ENCODE data around the gene SPAG4.

SPAG4 gene

DNA sequence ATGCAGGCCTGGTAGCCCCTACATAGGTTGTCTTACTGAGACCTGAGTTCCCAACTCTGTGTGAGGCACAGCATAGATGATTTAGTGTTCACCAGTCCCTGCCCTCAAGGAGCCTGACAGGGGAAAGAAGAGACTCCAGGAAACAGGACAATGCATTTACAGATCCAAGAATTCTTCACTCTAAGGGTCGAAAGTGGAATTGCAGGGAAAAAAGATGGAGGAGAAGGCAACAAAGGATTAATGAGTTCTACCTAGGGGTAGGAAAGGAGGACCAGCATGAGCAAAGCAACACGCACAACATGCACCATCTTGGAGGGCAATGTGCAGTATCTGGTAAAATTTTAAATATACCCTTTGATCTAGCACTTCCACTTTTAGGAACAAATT lies 5.9 kb downstream of the SPAG4 start:
- no peak for DNase-seq (ENCODE audit: low spot score)

DNA sequence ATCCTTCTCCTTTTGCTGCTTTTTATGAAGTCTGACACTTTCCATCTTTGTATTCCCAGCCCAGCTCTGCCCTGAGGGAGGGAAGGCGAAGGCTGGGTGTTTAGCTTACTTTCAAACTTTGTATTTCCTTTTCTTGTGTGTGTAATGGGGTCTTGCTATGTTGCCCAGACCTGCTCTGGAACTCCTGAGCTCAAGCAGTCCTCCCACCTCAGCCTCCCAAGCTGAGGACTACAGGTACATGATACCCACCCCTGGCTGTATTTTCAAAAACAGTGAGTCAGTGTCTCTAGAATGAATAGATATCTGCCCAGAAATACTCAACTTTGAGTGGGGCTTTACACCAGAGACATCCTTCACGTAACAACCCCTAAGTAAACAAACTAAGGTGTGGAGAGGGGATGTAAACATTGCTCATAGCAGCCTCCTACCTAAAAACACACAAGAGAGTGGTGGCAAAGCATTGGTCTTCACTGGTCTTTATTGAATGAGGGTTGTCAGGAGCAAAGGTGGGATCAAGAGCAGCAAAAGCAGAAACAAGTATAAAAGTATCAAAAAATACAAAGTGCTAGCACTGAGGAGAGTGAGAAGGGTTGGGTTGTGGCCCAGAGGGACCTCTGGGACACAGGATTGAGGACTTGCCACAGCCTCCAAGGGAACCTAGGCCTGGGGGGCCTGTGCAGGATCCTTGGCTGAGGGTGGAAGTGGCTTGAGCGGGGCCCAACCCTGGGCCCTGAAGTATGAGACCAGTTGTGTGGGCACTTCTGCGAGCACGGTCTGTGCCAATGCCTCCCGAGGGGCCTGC lies 10.2 kb downstream of the SPAG4 start:
- DNase-seq (ENCODE audit: low spot score): no peak

DNA sequence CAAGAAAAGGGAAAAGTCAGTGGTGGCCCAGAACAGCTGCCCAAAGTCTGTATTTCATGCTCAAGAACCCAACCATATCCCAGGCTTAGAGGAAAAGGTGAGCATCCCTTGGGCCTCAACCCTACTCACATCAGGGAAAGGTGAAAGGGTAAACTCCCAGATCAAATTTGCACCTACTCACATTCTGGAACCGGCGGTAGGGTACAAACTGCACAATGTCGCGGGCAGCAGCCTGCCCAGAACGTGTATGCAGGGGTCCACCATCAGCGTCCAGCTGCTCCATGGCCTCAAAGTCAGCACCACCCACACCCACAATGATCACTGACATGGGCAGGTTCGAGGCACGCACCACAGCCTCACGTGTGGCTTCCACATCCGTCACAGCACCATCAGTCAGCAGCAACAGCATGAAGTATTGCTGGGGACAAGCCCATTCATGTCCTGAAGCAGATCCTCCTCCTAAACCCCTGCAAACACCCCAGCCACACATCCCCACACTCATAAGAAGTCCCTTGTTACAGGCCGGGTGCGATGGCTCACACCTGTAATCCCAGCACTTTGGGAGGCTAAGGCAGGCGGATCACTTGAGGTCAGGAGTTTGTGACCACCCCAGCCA lies 10.9 kb downstream of the SPAG4 start:
- DNase-seq (ENCODE audit: low spot score): no peak

DNA sequence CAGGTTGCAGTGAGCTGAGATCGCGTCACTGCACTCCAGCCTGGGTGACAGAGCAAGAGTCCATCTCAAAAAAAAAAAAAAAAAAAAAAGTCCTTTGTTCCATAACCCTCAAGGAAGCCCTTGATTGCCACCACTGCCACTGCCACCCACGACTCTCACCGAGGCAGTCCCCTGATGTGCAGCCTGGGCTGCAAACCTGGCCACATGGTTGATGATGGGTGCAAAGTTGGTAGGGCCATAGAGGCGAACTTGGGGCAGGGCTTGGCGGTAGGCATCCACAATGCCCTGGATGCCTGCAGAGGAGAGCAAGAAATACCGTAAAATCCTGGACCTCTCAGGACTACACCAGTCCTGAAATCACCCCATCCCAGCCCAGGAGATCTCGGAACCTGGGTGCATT lies 11.5 kb downstream of the SPAG4 start:
- no peak for DNase-seq (ENCODE audit: low spot score)

DNA sequence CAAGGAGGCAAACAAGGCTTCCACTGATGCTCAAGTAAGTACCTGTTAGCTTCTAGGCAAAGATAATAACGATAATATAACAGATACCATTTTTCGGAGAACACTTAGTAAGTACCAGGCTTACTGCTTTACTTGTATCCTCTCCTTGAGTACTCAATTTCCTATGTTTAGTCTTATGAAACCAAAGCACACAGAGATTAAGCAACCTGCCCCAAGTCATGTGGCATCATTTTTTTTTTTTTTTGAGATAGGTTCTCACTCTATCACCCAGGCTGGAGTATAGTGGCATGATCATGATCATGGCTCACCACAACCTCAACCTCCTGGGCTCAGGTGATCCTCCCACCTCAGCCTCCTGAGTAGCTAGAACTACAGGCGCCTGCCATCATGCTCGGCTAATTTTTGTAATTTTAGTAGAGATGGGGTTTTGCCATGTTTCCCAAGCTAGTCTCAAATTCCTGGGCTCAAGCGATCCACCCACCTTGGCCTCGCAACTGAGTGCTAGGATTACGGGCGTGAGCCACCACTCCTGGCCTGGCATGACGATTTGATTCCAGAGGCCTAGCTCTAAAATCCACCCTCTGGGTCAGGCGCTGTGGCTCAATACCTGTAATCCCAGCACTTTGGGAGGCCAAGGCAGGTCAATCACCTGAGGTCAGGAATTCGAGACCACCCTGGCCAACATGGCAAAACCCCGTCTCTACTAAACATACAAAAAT lies 14.0 kb downstream of the SPAG4 start:
- no peak for DNase-seq (ENCODE audit: low spot score)

DNA sequence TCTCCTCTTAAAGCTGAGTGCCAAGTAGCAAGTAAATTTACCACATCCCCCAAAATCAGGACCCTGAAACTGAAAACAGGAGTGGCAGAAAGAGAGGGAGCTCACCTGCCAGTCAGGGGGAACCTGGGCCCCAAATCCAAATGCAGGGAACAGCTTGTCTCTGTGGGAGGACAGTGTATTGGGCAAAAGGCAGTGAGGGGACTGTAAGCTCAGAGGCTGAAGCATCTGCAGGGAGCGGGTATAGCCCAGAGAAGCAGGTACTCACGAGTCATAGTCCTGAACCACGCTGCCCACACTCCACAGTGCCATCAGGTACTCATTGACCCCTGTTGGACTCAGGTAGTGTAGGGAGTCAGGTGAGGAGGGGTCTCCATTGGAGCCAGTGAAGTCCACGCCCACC lies 15.0 kb downstream of the SPAG4 start:
- no peak for DNase-seq (ENCODE audit: low spot score)

DNA sequence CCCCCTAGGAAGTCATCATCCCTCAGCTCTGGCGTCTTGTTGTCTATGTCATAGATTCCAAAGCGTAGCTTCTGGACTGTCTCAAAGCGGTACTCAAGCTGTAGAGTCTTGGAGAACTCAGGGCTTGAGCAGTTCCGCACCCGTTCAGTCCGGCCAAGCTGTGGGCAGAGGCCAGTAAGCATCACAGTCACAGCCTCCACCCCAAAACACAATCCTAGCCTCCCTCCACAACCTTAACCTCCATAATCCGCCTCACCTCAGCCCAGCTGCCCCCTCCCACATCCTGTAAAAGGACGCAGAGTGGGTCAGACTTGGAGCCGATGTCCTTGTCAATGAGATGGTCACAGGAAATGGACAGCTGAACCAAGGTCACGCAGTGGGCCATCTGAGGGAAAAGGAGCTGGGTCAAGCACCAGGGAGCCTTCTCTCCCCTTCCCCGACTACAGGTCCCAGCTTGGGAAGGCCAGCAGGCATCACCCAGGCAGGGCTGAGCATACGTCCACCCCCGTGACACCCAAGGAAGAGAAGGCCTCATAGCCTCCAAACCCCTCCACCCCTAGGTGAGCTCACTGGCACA lies 17.0 kb downstream of the SPAG4 start:
- no peak for DNase-seq (ENCODE audit: low spot score)

DNA sequence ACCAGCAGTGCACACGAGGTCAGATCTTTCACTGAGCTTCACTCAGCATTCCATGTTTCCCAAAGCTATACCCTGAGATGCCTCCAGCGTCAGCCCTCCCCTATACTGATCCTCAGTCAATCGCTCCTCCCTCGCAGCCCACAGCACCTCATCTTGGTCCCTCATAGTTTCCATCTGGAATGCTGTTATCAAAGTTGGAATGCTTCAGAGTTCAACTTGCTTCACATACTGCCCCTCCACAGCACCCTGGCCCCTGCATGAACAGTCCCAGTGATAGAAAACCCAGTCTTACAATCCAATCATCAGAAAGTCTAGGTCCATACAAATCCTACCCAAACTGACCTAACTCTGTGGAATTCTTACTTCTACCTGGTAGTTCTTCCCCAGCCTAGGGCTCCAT lies 20.0 kb downstream of the SPAG4 start:
- DNase-seq (ENCODE audit: low spot score): no peak

DNA sequence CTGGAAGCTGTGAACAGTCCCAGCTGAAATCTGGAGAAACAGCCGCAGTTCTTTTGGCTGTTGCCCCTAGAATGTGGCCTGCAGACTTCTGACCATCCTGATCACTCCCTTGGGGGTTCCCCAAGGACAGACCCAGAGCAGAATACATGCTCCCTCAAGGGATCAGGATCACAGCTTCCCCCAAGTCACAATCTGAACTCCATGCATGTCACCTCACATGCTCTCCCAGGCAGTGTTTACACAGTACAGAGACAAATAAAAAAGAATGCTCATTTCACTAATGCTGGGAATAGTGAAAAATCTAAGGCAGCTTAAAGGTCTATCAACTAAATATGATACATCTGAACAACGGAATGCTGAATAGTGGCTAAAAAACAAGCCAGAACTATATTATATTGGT lies 20.5 kb downstream of the SPAG4 start:
- no peak for DNase-seq (ENCODE audit: low spot score)

DNA sequence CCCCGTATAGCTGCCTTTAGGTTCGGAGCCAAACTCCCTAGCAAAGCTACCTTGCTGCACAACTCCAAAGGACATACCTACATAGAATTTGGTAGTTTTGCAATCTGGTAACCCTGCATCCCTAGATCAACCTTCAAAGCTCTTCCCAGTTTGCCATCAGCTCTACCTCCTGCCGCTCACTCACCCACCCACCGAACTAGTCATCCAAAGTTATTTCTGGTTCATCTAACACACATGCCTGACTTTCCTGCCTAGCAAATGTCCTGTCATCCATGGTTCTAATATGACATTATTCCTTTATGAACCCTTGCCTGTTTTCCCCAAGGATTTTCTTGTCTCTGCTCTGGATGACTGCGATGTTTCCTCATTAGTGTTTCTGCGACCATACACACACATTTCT lies 21.6 kb downstream of the SPAG4 start:
- DNase-seq (ENCODE audit: low spot score): no peak

DNA sequence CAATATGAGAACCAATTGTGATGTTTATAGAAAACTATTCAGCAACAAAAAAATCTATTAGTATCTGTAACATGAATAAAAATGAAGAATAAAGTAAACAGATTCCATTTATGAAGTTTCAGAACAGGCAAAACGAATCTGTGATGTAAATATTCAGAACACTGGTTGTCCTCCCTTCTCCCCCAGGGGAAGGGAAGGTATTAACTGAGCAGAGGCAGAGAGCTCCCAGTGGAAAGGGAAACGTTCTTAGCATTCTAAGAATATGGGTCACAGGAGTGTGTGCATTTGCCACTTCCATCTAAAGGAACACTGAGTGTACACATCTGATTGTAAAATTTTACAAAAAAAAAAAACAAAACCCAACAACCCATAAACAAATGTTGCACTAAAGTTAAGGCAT lies 23.1 kb downstream of the SPAG4 start:
- no peak for DNase-seq (ENCODE audit: low spot score)

DNA sequence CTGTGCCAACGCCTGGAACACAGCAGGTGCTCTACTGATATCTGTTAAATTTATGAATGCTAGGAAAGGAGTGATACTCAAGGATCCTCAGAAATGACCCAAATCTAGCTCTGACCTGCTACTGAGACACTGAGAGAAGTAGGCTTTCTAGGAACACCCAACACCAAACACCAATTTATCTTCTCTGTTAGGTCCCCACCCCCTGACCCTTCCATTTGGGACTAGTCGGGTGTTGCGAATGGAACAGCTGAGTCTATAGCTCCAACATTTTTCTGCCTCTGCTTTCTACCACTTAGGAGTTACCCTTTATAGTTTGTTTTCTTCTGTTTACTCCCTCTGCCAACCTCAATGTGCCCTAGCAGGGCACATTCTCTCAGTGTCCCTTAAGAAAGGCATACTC lies 25.1 kb downstream of the SPAG4 start:
- DNase-seq (ENCODE audit: low spot score): no peak

DNA sequence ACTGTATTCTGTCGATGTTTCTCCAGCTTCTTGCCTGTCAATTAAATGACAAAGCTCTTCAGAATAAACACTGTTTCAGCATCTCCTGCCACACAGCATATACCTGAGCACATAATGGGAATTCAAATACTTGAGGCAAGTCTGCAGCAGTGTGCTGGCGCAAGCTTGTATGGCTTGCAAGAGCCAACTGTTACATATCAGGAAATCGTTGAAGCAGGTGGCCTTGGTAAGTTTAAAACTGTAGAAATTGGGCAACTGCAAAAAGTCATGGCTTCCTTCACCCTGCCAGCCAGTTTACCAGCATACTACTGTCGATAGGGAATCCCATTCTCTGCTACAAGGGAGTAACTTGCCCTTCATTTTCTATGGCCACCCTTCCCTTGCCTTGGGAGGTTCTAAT lies 26.1 kb downstream of the SPAG4 start:
- no peak for DNase-seq (ENCODE audit: low spot score)

DNA sequence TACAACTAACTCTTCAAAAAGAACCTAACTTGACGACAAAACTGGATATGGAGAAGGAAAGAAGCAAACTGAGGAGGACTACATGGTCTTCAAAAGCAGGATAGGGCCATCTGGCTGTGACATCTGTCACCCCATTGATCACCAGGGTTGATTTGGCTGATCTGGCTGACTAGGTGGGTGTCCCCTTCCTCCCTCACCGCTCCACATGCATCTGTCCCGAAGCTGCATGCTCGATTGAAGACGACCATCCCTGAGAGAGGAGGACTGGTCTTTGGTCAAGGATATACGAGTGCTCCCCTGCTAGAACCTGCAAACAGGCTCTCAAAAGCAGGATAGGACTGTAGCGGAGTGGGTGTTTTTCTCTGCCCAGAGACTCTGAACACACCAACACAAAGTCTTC lies 27.4 kb downstream of the SPAG4 start:
- no peak for DNase-seq (ENCODE audit: low spot score)

DNA sequence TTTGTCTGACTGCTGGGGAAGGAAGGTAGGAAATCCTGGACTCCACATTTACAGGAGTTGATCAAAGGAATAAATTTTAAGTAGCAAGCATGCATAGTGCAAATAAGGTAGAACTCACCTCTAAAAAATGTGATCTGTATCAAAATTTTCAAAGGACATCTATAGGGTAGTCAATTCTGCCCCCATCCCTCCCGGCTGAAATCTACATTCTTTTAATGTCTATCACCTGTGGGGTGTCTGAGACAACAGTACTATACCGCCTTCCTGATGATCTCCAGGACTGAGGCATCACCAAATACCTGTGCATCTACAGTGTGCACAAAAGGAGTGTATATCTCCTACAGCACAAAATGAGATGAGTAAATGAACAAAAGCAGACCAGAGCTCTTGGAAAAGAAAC lies 29.2 kb downstream of the SPAG4 start:
- DNase-seq (ENCODE audit: low spot score): no peak

DNA sequence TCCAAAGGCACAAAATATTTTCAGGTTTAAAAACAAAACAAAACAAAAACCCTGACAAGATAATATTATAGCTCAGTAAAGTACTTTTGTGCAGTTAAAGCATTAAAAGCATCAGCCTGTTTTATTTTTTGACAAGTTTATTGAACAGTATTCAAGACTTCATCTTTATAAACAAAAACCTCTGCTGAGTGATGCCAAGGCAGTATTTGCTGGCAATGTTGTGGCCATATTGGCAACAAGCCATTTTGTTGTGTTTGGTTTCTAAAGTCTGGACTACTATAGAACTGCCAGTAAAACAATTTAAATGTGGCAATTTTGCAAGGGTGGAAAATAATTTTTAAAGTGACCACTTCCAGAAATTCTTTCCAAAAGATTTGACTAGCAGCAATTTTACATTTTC lies 33.2 kb downstream of the SPAG4 start:
- no peak for DNase-seq (ENCODE audit: low spot score)

DNA sequence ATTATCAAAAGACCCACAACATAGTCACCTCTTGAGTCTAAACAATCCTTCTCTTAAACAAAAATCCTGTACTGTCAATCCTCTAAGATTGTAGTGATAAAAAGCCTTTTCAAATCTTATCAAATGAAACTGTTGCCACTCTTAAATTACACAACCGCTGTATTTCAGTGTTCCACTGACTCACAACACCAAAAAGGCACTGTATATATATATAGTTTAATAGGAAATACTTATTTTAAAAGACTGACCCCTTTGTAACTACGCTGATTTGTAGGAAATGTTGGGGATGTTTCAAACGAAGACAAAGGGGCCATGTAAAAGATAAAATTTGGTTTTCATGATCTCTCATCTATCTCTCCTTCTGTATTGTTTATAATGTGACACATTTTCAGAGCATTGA lies 35.0 kb downstream of the SPAG4 start:
- DNase-seq (ENCODE audit: low spot score): no peak

DNA sequence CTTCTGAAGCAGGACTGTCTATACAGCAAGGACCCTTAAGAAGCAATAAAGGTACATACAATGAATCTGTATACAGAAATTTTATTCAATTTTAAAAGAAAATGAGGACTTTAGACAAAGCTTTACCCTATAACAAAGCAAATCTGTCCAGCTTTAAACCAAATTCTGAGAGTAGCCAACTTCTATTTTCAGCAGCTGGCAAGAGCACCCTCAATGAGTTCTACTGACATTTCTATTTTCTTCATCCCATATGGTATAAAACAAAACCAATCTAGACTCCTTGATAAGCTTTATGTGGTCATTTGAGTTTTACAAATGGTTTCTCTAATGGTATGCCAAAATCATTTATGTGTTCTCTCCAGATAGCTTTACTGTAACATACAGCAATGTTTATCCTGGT lies 36.3 kb downstream of the SPAG4 start:
- no peak for DNase-seq (ENCODE audit: low spot score)

DNA sequence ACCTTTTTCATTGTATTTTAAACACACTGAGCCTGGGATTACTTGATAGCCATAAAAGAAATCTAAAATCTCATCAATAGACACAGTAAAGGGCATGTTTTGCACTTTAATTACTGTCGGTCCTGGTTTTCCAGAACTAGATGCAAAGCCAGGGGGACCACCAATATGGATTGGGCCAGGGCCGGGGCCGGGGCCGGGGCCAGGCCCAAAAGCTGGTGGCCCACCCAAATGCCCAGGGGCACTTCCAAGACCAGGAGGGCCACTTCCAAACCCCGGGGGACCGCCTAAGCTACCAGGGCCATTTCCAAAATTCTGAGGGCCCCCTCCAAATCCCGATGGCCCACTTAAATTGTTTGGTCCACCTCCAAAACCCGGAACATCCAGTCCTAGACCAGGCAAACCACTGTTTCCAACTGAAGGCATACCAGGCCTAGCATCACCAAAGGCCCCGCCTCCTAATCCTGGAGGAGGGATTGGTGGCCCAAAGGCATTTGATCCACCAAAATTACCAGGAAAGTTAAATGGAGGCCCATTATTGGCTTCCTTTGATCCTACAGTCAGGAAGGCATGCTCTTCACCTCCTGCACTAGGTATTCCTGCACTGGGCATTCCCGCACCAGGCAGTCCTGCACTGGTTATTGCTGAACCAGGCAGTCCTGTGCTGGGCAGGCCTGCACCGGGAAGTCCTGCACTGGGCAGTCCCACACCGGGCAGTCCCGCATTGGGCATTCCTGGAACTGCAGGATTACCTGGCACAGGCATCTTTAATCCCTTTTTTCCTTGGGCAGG lies 37.2 kb downstream of the SPAG4 start:
- no peak for DNase-seq (ENCODE audit: low spot score)

DNA sequence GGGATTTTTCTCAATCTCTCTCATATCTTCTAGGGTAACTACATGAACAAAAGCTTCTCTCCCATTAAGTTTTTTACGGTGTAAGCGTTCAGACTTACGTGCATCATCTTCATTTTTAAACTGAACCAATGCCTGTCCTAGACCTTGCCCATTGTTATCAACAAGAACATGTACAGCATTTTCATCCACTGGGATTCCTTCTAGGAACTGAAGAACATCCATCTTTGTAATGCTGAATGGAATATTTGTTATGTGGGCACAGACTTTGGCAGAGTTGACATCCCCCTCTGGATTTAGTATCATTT lies 37.8 kb downstream of the SPAG4 start:
- no peak for DNase-seq (ENCODE audit: low spot score)

DNA sequence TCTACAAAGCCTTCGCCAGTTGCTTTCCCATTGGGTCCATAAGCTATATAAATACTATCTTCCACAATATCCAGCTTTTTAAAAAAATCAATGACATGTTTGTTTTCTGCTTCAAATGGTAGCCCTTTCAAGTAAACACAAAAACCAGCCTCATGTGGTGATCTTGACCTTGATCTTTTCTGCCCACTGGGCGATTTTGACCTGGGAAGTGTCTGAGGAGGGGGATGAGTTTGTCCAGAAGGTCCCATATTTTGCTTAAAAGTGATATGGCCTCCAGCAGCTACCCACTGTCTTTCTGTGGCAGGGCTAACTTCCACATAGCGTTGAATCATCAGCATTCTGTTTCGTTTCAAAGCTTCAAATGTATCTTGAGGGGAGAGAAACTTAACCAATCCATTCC lies 38.3 kb downstream of the SPAG4 start:
- DNase-seq (ENCODE audit: low spot score): no peak

DNA sequence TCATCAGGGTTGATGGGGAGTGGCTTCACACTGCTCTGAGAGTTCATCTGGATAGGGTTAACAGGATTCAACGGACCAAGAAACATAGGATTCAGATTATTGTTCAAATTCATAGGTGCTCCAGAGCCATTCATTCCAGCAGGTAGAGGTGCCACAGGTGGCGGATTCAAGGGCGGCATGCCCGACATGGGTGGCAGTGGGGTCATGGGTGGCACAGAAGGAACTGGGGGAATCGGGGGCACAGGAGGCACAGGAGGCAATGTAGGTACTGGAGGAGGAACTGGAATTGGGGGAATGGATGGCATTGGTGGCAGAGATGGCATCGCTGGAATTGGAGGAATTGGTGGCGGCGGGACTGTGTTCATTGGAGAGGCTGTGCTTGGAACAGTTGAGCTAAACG lies 38.8 kb downstream of the SPAG4 start:
- no peak for DNase-seq (ENCODE audit: low spot score)

DNA sequence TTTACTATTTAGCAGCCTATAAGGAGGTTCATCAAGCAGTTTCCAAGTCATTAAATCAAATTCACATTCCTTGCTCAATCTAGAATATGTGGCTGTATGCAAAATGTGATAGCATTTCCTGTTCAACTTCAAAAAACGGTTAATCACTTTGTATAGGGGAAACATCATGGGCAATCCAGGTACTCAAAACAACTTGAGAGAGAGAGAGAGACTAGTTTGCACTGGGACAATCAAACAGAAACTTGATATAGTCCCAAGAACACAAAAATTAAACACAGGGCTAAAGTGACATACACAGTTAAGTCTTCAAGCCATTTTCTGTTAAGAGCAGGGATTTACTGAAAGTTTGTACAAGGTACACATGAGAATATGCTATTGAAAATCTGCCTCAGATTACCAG lies 41.6 kb downstream of the SPAG4 start:
- DNase-seq (ENCODE audit: low spot score): no peak

All from left forelimb (tissue), 1 donor.